Lower leg skin (tissue), 4 donors: ENCODE measurements around the gene NCAPD3. TPM values are rescaled to one million over a fixed set of nuclear protein-coding genes. Genes with fewer than 3 reads are reported as not detected.
"Not testable (repeated sequence)": the region's sequence is repeated elsewhere in the genome, so short reads cannot be mapped to it uniquely, and the experiment has no call there.

ENCODE experiments used
- DNase-seq, 2 donors: peaks; one replicate each; pipeline ENCODE4 v3.0.0-alpha.2; 2019; ENCODE audit warnings: low spot score in 2 of 2
- H3K4me3 ChIP-seq: fragments of 200-600 bp; sonication (generic); 2 replicates; pipeline ENCODE4 v1.5.1; 2017; ENCODE audit warnings: mild to moderate bottlenecking, low read depth; ENCODE audit not compliant: poor library complexity, severe bottlenecking
- CTCF ChIP-seq, 3 donors: fragments of 450-650 bp; IDR thresholded peaks; one replicate each; pipeline ENCODE4 v1.5.1; 2016; ENCODE audit warnings: antibody characterized with exemption in 3 of 3, mild to moderate bottlenecking in 3 of 3, moderate library complexity in 2 of 3
- POLR2A ChIP-seq, 2 donors: fragments of 450-650 bp; IDR thresholded peaks; one replicate each; pipeline ENCODE4 v1.6.1; 2016 to 2017; ENCODE audit warnings: antibody characterized with exemption in 2 of 2, mild to moderate bottlenecking in 1 of 2, moderate library complexity in 1 of 2
- WGBS, 2 donors: methylation state at CpG; one replicate each; pipeline ENCODE4 v1.1.5; 2018; 5-methylcytosine and 5-hydroxymethylcytosine counted together
- intact Hi-C: fragments of 100-400 bp; cut with DNase I; formaldehyde crosslinking; loops from one replicate; pipeline ENCODE4 v1.15.0; 2023; ENCODE audit warnings: low total_unique reads
- total RNA-seq, 4 donors: library from RNA; depleted of rRNA; stranded (reverse); fragments of >200 nt; gene quantifications; one replicate each; pipeline ENCODE4 v1.1.0, GENCODE V29; 2016

The NCAPD3 gene
- total RNA-seq, 4 donors from 2014 or later = 10.7 to 24.7 (median 20.3) TPM

- intact Hi-C loops = no loop called here
- no peak overlapping the region for H3K4me3 ChIP-seq
- 92 to 96% methylated on average over 6 of the region's 6 CpGs for WGBS, 2 donors
- DNase-seq = no peak
- TF ChIP-seq CTCF (IDR thresholded peaks at IDR 0.05) (no peak), POLR2A (IDR thresholded peaks at IDR 0.05) (no peak)
These were observed 23.1 kb downstream of the NCAPD3 start for GRCh38 chr11:134200688-134201087.

GRCh38 chr11:134199531-134199930, 24.2 kb downstream of the NCAPD3 start:
- intact Hi-C loops = no loop called here
- 87 to 93% methylated on average over 9 of the region's 9 CpGs for WGBS, 2 donors
- no peak overlapping the region for H3K4me3 ChIP-seq
- no peak for DNase-seq
- TF ChIP-seq CTCF (IDR thresholded peaks at IDR 0.05) (no peak), POLR2A (IDR thresholded peaks at IDR 0.05) (no peak)

GRCh38 chr11:134196756-134197155, 27.0 kb downstream of the NCAPD3 start:
- 86 to 87% methylated on average over 4 of the region's 4 CpGs for WGBS, 2 donors
- TF ChIP-seq POLR2A (IDR thresholded peaks at IDR 0.05) (no peak), CTCF (IDR thresholded peaks at IDR 0.05) (no peak)
- intact Hi-C loops = no loop called here
- H3K4me3 ChIP-seq = no peak overlapping the region
- no peak for DNase-seq

GRCh38 chr11:134188092-134188491, 35.7 kb downstream of the NCAPD3 start:
- intact Hi-C loops, H3K4me3 ChIP-seq, DNase-seq: not testable (repeated sequence)
- WGBS, 2 donors = 97 to 99% methylated on average over 8 of the region's 8 CpGs

GRCh38 chr11:134181707-134182106, 42.1 kb downstream of the NCAPD3 start:
- 53 to 62% methylated on average over 4 of the region's 4 CpGs for WGBS, 2 donors
- H3K4me3 ChIP-seq = no peak overlapping the region
- intact Hi-C loops = no loop called here
- DNase-seq = no peak
- TF ChIP-seq POLR2A (IDR thresholded peaks at IDR 0.05) = no peak
- TF ChIP-seq CTCF (IDR thresholded peaks at IDR 0.05) = no peak

- 80 to 91% methylated on average over 5 of the region's 5 CpGs for WGBS, 2 donors
- no peak for TF ChIP-seq POLR2A (IDR thresholded peaks at IDR 0.05)
- no peak for TF ChIP-seq CTCF (IDR thresholded peaks at IDR 0.05)
- intact Hi-C loops = loop anchor here (5.0 kb wide), 1 partner anchor 624 kb away; no protein-coding TSS in a partner anchor
- H3K4me3 ChIP-seq = no peak overlapping the region
- DNase-seq = no peak
These were observed 45.6 kb downstream of the NCAPD3 start for GRCh38 chr11:134178032-134178674.
